HG03175 (cell line): ENCODE results near the gene AADAT.

Source experiments
- ATAC-seq: cut with Tn5 transposase; IDR thresholded peaks from one replicate; pipeline ENCODE4 v1.9.1; 2021; ENCODE audit warnings: mild to moderate bottlenecking, moderate library complexity; ENCODE audit not compliant: unreplicated experiment

Gene AADAT

DNA sequence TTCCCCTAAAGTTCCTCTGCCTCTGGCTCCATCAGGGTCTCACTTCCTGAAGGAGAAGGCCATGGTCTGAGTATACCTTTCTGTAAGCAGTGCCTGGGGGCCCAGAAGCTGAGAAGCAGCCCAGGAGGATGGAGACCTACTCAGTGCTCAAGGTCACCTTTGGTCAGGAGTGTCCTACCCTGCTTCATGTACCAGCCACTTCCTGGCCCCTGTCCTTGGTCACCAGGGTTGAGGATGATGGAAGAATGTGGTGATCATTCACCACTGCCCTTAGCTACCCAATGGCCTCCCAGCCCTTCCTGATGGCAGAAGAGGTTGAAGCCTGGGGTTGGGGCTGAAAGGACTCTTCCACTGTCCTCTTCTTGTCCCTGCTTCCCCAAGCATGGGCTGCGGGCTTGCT lies 54.5 kb downstream of the AADAT start:
- no peak for ATAC-seq

DNA sequence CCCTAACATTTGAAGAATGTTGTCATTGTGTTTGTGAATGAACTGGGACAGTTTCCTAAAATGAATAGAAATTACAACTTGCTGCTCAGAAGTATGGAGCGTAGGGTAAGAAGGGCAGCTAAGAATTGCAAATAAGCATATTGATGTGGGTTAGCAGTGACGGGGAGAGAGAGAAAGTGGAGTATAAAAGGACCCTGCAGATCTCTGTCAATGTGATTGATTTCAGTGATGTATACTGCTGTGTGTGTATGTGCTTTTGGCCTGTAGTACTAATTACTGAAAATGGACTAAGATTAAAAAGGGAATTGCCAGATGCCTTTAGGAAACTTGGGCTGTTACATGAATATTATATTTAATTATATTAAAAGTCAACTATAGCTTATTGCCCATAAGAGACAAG lies 55.8 kb downstream of the AADAT start:
- no peak for ATAC-seq

DNA sequence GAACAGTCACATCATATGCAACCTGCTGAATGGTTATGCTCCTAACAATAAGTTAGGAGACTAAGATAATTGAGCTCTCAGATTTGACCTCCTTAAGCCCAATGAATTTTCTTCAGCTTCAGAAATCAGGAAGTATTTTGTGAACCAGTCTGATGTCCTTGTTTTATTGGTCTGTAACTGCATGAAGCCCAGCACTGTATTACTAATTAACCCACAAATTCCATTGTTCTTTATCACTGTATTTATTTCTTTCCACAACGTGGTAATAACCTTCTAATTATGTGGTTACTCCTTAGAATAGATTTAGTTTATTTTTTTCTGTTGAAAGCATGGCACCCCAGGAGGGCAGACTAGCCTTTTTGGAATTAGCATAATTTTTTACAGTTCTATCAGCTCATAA lies 59.6 kb downstream of the AADAT start:
- ATAC-seq = no peak

DNA sequence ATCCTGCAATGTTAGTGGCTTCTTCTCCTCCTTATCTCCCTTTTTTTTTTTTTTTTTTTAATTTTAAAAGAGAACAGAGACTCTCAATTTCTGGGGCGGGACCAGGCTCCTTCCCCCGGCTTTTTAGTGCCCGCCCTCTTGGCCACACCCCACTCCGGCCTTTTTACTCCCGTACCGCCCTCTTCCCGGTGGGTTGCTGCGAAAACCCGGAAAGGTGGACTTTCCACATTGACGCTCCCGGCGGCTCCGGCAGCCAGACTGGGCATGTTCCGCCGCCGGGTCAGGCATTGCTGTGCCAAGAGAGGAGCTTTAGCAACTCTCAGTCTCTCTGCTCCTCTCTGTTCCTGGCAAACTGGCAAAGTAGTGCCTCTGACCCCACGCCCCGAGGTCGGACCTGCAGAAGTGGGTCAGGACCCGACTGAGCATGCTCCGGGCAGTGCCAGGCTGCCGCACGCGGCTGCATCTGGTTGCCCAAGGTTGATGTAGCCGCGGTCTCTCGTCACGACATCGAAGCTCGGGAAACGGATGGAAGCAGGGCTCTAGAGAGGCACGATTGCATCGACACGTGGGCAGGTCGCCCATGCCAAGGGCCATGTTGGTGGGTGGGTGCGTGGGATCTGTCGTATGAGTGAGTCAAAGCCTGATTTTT lies 62.5 kb downstream of the AADAT start:
- peak; percentile 76 for ATAC-seq

DNA sequence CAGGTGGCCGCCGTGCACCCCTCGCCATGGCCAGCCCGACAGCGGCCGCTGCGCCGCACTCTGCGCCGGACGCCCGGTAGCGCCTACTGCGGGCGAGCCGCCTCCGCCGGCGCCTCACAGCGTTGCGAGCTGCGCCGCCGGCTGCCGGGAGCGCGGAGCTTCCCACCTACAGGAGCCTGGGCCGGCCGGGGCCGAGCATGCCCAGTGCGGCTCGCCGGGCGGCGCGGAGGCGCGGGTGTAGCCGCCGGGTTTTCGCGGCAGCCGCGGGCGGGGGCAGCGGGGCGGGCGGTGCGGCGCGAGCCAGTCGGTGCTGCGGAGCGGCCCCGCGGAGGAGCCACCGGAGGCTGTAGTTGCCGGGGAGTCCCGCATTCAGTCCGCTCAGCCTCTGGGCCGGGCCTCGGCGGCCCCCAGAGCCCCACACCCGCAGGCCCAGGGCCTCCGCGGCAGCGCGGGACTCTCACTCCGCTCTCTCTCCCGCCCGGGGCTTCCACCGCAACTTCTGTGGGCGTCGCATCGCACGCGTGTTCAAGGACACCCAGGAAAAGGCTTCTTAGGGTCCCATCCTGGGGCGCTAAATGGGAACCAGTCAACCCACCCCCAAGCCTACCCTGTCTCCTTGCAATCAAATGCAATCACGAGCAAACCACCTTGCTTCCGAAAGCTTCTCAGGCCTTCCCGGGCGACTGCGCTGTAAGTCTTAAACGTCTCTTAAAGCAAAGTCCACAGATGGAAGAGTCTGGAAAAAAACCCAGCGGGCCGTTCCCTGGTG lies 63.3 kb downstream of the AADAT start, which contains the start of gene MFAP3L:
Gene MFAP3L, minus strand, starts transcription at position 143 of the 769 bp plus-strand sequence. CDS start 20,518 bp downstream, outside the sequence.
- peak; percentile 80 for ATAC-seq

DNA sequence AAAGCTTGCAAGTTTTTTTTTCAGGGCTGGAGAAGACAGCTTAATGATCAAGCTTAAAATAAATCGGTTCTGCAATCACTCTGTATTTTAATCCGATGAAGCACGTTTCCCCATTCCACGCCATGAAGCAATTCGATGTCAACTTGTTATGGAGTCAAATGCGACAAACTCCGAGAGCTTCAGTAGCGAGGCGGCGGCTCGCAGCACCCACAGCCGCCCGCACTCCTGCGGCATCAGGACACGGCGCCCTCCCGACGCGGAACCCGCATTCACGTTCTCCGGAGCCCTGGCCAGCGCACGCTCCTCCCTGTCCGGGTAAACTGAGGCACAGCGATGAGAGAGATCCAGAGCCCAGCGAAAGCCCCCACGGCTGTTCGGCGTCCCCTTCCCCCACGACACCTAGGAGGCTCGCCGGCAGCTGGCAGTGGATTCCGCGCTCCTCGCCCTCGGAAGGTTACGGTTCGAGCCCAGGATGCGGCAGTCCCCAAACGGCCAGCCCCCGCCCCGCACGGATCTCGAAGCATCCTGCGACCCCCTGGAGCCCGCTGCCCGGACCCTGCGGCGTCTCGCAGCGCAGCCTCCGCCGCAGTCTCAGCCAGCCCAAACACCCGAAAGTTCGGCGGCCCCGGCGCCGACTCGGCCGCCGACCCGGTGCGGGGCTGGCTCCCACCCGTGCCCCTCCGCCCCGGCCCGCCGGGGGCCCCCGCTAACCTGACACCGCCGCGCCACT lies 64.1 kb downstream of the AADAT start:
- no peak for ATAC-seq

DNA sequence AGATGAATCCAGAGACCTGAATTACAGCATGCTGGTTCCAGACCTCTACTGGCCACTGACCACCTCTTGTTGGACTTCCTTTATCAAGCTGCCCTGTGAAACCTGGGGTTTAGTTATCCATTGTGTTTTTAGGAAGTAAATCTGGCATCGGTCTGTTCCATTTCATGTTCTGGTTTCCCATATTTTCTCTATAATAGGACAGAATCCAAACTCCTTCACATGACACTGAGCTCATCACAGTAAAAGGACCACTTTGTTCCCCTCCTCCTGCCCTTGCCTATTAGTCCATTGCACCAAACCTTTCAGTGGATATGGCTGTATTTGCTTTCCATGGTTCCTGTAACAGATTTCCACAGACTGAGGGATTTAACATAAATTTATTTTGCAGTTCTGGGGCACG lies 67.5 kb downstream of the AADAT start:
- no peak for ATAC-seq

DNA sequence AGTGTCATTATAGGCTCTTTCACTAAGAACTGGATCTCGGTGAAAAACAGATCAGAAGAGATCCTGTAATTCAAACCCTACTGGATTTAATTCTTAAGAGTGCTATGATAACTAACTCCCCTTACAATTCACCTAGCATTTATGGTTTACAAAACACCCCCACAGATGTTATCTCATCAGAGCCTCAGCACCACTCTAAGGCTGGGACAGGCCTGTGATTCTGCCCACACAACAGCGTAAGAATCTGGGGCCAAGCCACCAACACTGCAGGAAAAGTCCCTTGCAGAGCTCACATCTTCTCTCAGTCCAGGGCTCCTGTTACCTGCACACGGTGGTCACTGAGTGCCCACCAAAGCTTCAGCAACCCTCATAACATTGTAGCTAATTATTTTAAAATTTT lies 72.5 kb downstream of the AADAT start:
- ATAC-seq = no peak

DNA sequence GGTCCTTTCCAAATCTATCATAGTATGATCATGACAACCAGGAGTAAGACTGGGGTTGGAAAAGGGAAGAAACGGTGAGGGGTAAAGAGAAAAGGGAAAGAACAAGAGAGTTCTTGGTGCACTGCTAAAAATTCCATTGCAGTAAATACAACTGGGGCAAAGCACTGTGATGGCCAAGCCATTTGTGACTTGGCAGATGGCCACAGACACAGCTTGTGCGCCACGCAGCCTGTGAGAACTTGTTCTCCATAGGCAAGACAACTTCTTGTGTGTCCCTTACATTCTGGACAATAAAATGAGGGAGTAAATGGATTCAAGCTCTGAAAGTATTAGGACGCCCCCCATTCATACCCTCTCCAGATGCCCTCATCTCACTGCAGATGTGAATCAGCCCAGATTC lies 74.5 kb downstream of the AADAT start:
- ATAC-seq = no peak

DNA sequence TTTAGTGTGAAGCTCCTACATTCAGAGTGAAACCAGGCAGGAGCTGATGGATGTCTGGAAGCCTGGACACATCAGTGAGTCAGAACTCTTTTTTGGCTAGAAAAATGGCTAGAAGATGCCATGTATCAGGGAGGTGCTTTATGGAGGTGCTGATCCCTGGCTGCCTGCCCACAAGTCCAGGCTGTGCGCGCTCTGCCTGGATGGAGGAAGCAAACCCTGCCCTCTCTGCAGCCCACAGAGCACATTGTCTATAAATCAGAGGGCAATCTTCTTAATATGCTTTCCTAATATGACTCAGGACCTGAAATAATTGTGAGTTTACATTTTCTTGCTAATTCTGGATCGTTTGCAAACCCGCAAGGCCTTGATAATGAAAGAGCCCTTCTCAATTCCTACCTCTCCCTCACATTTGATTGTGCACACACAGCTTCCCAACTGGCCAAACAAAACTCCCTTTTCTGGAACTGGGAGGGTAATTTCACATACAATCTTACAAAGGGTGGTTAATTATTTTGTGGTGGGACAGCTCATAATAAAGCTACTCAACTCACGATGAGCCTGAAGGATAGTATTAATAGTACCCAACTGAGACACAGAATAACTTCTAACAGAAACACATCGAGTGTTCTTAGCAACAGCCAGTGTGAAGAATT lies 75.3 kb downstream of the AADAT start:
- ATAC-seq = no peak

DNA sequence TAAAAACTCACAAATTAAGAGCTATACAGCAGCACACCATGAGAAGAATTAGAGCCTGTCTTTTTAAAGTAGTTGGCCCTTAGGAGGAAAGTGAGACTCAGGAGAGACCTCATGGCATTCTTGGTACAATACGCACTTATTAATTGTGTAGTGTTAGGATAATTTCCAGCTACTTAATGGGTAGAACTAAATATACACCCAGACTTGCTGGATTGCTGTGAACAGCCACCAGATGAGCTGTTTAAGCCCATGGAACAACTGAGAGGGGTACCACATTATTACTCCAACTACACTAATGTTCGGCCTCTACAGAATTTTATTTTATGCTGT lies 77.2 kb downstream of the AADAT start:
- no peak for ATAC-seq

DNA sequence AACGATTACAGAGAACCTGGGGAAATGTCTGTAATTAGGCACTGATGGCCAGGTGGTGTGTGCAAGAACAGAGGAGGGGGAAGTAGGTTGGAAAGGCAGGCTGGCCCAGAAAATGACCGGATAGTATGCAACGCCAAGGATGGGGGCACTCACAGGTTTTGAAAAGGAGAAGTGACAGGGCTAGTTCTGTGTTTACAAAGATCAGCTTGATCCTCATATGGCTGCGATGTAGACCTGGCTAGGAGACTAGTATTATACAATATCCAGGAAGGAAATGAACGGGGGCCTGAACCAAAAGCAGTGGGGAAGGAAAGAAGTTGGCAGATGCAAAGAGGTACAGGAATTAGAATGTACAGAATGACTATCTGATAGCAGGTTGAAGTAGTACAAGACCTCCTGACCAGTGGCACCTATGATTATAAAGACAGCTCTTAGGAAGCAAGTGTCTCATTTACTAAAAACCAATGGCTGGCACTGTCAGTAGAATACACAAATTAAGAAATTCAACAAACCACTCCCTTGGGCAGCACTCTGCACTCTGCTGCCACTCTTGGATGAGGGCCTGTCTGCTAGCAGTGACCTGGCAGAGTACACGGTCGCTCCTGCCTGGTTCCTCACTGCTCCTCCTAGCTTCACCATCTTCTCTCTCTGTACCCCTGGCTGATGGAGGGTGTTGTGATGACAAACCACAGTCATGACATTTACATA lies 77.7 kb downstream of the AADAT start:
- no peak for ATAC-seq
